Diencephalon (tissue), 1 donor: ENCODE results near the gene KRT14. TPM values are rescaled to one million over a fixed set of nuclear protein-coding genes. Genes with fewer than 3 reads are reported as not detected.

Experiments
- total RNA-seq: library from RNA; depleted of rRNA; stranded (reverse); fragments of >200 nt; gene quantifications from one replicate; pipeline ENCODE4 v1.2.3, GENCODE V29; 2014

KRT14 gene
- total RNA-seq, result not detected

DNA sequence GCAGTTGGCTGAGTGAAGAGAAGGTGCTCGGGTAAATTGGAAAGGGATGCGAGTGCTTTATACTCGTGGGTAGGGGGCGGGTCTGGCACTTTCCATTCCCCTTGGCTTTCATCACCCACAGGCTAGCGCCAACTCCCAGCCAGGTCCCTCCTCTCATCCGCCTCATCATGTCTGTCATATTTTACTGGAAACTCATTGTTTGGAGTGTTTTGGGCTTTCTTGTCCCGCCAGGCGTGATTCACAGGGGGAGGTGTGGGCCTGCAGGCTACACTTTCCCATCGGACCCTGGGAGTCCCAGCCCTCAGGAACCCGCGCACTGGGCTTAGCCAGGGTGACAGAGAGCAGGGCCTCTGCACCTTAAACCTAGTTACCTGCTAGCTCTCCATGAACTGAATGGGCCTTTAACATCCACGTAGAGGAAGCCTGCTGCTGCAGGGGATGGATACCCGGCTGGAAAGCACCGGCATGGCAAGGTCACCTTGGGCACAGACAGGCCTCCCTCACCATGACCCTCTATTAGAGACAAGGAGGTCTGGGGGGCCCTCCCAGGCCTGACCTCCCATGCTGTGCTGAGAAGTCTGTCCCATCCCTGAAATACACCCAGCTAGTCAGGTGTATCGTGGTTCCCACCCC is at the start of gene KRT14:
TSS of gene KRT14 (minus strand) at position 33 of the 633 bp plus-strand sequence. CDS start 61 bp downstream, outside the sequence.

DNA sequence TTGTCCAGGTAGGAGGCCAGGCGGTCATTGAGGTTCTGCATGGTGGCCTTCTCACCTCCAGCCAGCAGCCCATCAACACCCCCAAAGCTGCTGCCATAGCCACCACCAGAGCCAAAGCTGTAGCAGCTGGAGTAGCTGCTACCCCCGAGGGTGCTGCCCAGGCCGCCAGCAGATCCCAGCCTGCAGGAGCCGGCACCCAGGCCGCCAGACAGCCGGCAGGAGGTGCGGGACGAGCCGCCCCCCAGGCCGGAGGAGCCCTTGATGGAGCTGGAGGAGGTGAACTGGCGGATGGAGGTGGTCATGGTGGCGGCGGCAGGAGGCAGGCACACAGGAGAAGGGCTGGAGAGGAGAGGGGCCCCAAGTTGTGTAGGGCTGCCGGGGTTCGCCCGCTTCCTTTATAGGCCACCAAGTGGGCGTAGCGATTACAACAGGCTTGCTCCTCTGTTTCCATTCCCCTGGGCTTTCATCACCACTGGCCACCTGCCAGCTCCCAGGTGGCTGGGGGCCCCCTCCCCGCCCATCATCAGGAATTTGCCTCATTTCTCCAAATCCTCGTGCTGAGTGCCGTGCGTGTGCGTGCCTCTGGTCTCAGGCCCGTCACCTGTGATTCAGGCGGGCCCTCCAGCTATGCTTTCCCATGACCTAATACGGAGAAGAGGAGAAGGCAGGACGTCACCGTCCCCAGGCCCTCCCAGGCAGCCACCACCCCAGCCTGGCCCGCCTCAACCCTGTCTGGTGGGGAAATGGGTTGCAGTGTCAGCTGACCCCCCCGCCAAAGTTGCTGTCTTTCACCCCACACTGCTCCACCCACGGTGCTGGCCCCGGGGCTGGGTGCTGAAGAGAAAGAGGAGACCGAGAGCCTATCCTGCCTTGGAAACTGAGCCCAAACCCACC is 37.8 kb upstream of the KRT14 start, which contains the start of gene KRT17:
TSS of gene KRT17 (minus strand) at position 368 of the 894 bp plus-strand sequence. CDS start at position 302, 66 bp downstream.

DNA sequence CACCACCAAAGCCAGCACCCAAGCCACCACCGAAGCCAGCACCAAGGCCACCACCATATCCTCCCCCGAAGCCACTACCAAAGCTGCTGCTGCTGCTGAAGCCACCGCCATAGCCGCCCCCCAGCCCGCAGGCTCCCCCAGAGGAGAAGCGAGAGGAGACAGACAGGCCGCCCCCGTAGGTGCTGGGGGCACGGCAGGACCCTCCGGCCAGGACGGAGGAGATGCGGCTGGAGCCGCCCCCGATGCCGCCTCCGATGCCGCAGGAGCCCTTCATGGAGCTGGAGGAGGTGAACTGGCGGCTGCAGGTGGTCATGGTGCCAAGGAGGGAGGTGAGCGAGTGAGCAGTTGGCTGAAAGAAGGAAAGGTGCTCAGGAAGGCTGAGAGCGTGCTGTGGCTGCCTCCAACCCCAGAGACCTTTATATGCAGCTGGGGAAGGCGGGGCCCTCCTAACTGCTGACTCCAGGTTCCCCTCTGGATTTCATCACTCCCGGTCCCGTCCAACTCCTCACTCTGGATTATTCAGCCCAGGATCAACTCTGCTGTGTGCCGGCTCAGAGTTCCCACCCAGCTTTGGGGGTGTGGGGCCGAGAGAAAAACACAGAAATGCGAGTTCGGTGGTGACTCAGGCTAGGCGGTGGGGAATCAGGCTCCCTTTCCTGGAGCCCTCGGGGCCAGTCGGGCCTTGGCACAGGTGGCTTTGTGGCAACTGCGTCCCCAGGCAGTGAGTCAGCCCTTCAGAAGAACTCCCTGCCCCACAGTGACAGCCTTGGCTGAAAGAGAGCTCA is 25.9 kb upstream of the KRT14 start, which contains the start of gene KRT16:
TSS of gene KRT16 (minus strand) at position 392 of the 785 bp plus-strand sequence. CDS start at position 313, 79 bp downstream.

DNA sequence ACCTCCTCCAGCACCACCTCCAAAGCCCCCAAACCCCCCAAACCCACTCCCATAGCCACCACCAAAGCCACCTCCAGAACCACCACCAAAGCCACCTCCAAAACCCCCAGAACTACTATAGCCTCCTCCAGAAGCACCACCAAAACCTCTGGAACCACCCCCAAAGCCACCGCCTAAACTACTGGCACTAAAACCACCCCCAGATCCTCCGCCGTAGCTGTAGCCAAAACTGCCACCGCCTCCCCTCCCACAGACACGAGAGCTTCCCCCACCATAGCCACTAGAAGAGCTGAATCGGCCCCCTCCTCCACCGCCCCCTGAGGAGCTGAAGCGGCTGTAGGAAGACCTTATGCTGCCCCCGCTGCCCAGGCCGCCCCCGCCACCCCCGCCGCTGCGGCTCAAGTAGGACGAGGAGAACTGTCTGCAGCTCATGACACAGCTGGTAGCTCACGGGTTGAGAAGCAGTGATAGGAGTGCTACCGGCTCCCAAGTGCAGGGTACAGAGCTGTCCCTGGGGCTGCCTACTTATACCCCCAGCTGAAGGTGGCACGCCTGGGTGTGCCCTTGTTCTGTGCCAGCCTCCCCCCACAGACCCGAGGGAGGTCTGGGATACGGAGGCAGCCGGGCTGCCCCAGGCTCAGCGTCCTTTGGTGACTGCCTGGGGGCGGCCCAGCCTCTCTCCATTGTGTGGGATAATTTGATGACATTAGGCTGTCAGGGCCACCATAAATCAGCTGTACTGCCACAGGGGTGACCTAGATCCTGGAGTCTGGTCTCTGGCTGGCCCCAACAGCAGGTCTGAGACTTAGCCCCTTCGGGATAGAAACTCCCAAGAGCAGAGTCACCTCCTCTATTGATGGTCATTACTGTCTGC is 14.9 kb downstream of the KRT14 start, which contains the start of gene KRT9:
TSS of gene KRT9 (minus strand) at position 499 of the 874 bp plus-strand sequence. CDS start at position 432, 67 bp downstream.

Other genes with a start within 250 kb of the KRT14 start
- gene KRT33A, start 236.1 kb downstream of the KRT14 start, total RNA-seq, result not detected
- not detected for gene KRT33B, start 217.1 kb downstream of the KRT14 start, total RNA-seq
- not detected for gene KRT34, start 204.6 kb downstream of the KRT14 start, total RNA-seq
- 0.23 TPM for gene KRT31, start 189.3 kb downstream of the KRT14 start, total RNA-seq
- not detected for gene KRT37, start 162.3 kb downstream of the KRT14 start, total RNA-seq
- gene KRT38, start 145.9 kb downstream of the KRT14 start, total RNA-seq, result not detected
- gene KRT32, start 119.5 kb downstream of the KRT14 start, total RNA-seq, result not detected
- gene KRT35, start 105.7 kb downstream of the KRT14 start, total RNA-seq, result not detected
- gene KRT36, start 97.0 kb downstream of the KRT14 start, total RNA-seq, result not detected
- not detected for gene KRT13, start 81.3 kb downstream of the KRT14 start, total RNA-seq
- gene KRT15, start 68.0 kb downstream of the KRT14 start, total RNA-seq, result not detected
- 22.1 TPM for gene KRT19, start 58.6 kb downstream of the KRT14 start, total RNA-seq
- not detected for gene KRT9, start 14.8 kb downstream of the KRT14 start, total RNA-seq
- not detected for gene KRT16, start 25.9 kb upstream of the KRT14 start, total RNA-seq
- not detected for gene KRT17, start 37.7 kb upstream of the KRT14 start, total RNA-seq
- gene EIF1, start 102.0 kb upstream of the KRT14 start, total RNA-seq, result 114 TPM
- not detected for gene GAST, start 125.4 kb upstream of the KRT14 start, total RNA-seq
- 9.9 TPM for gene HAP1, start 147.7 kb upstream of the KRT14 start, total RNA-seq
- gene JUP, start 199.8 kb upstream of the KRT14 start, total RNA-seq, result 29.8 TPM
- gene P3H4, start 225.1 kb upstream of the KRT14 start, total RNA-seq, result 19.8 TPM
- gene FKBP10, start 226.1 kb upstream of the KRT14 start, total RNA-seq, result 18.2 TPM
- gene NT5C3B, start 249.3 kb upstream of the KRT14 start, total RNA-seq, result 145 TPM